HEK293T (cell line): Measurements from ENCODE around the gene COL5A1.

Source experiments
- CTCF ChIA-PET: fragments of 350-600 bp; formaldehyde crosslinking; extraction: SDS; loops from one replicate; lab custom pipeline; 2021; ENCODE audit warnings: antibody characterized with exemption, inconsistent platforms; lab: Yijun Ruan, JAX
- POLR2A ChIA-PET: fragments of 350-600 bp; formaldehyde crosslinking; extraction: SDS; loops from one replicate; lab custom pipeline; 2020; ENCODE audit warnings: antibody characterized with exemption, inconsistent platforms; lab: Yijun Ruan, JAX
- DNase-seq: peaks from one replicate; pipeline ENCODE4 v3.0.0; 2012; ENCODE audit warnings: mixed read lengths; ENCODE audit errors: extremely low spot score
- ARNT ChIP-seq: fragments of 450-650 bp; IDR thresholded peaks from 2 replicates; pipeline ENCODE4 v1.6.1; 2017; ENCODE audit warnings: mild to moderate bottlenecking
- BHLHE40 ChIP-seq: fragments of 450-650 bp; IDR thresholded peaks from 2 replicates; pipeline ENCODE4 v1.6.1; 2016; ENCODE audit warnings: mild to moderate bottlenecking, moderate library complexity, borderline replicate concordance
- CTBP1 ChIP-seq: fragments of 450-650 bp; IDR thresholded peaks from 2 replicates; pipeline ENCODE4 v1.6.1; 2016; ENCODE audit warnings: borderline replicate concordance
- ELF4 ChIP-seq: fragments of 450-650 bp; IDR thresholded peaks from 2 replicates; pipeline ENCODE4 v1.6.1; 2017; ENCODE audit warnings: antibody characterized with exemption
- FOXA1 ChIP-seq: fragments of 450-650 bp; IDR thresholded peaks from 2 replicates; pipeline ENCODE4 v1.6.1; 2016; ENCODE audit warnings: mild to moderate bottlenecking
- FOXM1 ChIP-seq: fragments of 450-650 bp; IDR thresholded peaks from 2 replicates; pipeline ENCODE4 v1.6.1; 2017; ENCODE audit warnings: mild to moderate bottlenecking, borderline replicate concordance
- HDGF ChIP-seq: fragments of 450-650 bp; IDR thresholded peaks from 2 replicates; pipeline ENCODE4 v1.6.1; 2017; ENCODE audit warnings: antibody characterized with exemption, borderline replicate concordance
- L3MBTL2 ChIP-seq: fragments of 450-650 bp; conservative IDR thresholded peaks from 2 replicates; pipeline ENCODE4 v1.6.1; 2016; ENCODE audit warnings: mild to moderate bottlenecking
- LEF1 ChIP-seq: fragments of 450-650 bp; IDR thresholded peaks from 2 replicates; pipeline ENCODE4 v1.6.1; 2017; ENCODE audit warnings: mild to moderate bottlenecking, borderline replicate concordance
- NFRKB ChIP-seq: fragments of 450-650 bp; IDR thresholded peaks from 2 replicates; pipeline ENCODE4 v1.6.1; 2016; ENCODE audit warnings: mild to moderate bottlenecking, moderate library complexity
- SUZ12 ChIP-seq: fragments of 450-650 bp; IDR thresholded peaks from 2 replicates; pipeline ENCODE4 v1.6.1; 2016; ENCODE audit warnings: mild to moderate bottlenecking
- TARDBP ChIP-seq: fragments of 450-650 bp; IDR thresholded peaks from 2 replicates; pipeline ENCODE4 v1.6.1; 2016

Gene COL5A1

DNA sequence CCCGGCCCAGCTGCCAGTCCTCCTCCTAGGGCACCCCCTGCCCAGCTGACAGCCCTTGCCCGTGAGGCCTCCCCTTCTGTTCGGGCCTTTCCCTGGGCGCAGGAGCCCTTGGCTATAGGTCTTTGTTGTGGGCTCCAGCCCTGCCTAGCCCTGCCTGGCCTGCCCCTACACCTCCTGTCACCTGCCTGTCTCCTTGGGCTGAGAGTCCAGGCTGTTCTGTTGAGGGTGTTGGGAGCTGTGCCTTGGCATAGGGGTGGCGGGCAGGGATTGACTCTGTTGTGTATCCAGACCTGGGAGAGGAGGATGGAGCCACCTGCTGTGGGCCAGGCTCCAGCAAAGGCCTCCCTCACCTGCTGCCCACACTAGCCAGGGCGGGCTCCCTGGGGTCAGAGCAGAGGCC lies 250.6 kb downstream of the COL5A1 start:
- TF ChIP-seq L3MBTL2 (no peak), FOXM1 (no peak)
- ChIA-PET POLR2A (no interaction called here), CTCF (no interaction called here)
- DNase-seq, result no peak

DNA sequence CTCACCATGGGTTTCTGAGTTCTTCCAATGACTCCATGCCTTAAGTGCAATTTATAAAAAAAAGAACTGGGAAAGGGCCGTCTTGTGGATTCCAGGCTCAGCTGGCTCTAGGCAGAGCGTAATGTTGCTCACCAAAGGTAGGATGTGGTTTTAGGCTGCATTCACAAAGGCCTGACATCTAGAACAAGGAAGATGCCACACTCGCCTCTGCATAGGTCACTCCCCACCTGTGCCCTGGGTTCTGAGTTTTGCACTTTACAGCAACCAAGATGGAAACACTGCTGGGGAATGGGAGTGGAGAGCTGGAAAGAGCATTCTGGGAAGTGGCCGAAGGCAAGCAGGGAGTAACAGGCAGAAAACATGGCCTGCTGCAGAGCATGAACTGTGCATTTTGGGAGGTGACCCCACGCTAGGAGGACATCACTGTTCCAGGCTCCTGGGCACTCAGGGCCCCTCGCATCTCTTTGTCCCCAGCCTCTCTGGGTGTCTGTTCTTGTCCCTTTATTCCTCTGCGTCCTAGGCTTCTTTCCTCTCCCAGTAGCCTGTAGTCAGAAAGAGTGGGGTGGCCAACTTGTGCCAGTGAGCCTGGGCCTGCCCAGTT lies 251.3 kb downstream of the COL5A1 start:
- ChIA-PET CTCF (no interaction called here), POLR2A (no interaction called here)
- TF ChIP-seq CTBP1 (no peak), BHLHE40 (no peak), FOXM1 (no peak), ELF4 (no peak), NFRKB (no peak), HDGF (no peak), SUZ12 (no peak), L3MBTL2 (no peak), TARDBP (no peak), LEF1 (no peak), ARNT (no peak), FOXA1 (no peak)
- no peak for DNase-seq
